Endothelial cell (in vitro differentiated cells): ENCODE measurements around the gene ANKRD34B. TPM values are rescaled to one million over a fixed set of nuclear protein-coding genes. Genes with fewer than 3 reads are reported as not detected.
"Not testable (repeated sequence)": the region's sequence is repeated elsewhere in the genome, so short reads cannot be mapped to it uniquely, and the experiment has no call there.

Experiments
- DNase-seq: peaks from one replicate; pipeline ENCODE4 v3.0.0; 2021; ENCODE audit warnings: low spot score
- H3K27ac Mint-ChIP-seq: one replicate; pipeline ENCODE4 v1.8.0; 2021; ENCODE audit warnings: mixed read lengths, inconsistent platforms; ENCODE audit not compliant: unreplicated experiment
- H3K27me3 Mint-ChIP-seq: one replicate; pipeline ENCODE4 v1.8.0; 2021; ENCODE audit warnings: mild to moderate bottlenecking, moderate library complexity, mixed read lengths, inconsistent platforms; ENCODE audit not compliant: unreplicated experiment
- H3K36me3 Mint-ChIP-seq: one replicate; pipeline ENCODE4 v1.8.0; 2021; ENCODE audit warnings: mild to moderate bottlenecking, low read depth, mixed read lengths, inconsistent platforms; ENCODE audit not compliant: unreplicated experiment
- H3K4me1 Mint-ChIP-seq: one replicate; pipeline ENCODE4 v1.8.0; 2021; ENCODE audit warnings: mild to moderate bottlenecking, mixed read lengths, inconsistent platforms; ENCODE audit not compliant: unreplicated experiment
- H3K4me3 Mint-ChIP-seq: one replicate; pipeline ENCODE4 v1.8.0; 2021; ENCODE audit warnings: mild to moderate bottlenecking, mixed read lengths, inconsistent platforms; ENCODE audit not compliant: unreplicated experiment
- H3K9me3 Mint-ChIP-seq: one replicate; pipeline ENCODE4 v1.8.0; 2021; ENCODE audit warnings: mixed read lengths, inconsistent platforms; ENCODE audit not compliant: unreplicated experiment
- total RNA-seq: library from RNA; stranded (reverse); fragmentation: NEBNext Ultra II Directional; extraction: Animal tissue kit (Norgen Biotek cat#: 25700); gene quantifications from one replicate; pipeline ENCODE4 v1.2.1, GENCODE V29; 2021; ENCODE audit not compliant: unreplicated experiment
- TF ChIP-seq, protein P1 (sequence below): fragments of 200-600 bp; sonication (generic); IDR thresholded peaks from one replicate; pipeline ENCODE4 v1.5.0; 2021; ENCODE audit warnings: antibody characterized with exemption; ENCODE audit not compliant: unreplicated experiment

Gene ANKRD34B
- total RNA-seq, 1 donor from 2014 or later, result 0.62 TPM

DNA sequence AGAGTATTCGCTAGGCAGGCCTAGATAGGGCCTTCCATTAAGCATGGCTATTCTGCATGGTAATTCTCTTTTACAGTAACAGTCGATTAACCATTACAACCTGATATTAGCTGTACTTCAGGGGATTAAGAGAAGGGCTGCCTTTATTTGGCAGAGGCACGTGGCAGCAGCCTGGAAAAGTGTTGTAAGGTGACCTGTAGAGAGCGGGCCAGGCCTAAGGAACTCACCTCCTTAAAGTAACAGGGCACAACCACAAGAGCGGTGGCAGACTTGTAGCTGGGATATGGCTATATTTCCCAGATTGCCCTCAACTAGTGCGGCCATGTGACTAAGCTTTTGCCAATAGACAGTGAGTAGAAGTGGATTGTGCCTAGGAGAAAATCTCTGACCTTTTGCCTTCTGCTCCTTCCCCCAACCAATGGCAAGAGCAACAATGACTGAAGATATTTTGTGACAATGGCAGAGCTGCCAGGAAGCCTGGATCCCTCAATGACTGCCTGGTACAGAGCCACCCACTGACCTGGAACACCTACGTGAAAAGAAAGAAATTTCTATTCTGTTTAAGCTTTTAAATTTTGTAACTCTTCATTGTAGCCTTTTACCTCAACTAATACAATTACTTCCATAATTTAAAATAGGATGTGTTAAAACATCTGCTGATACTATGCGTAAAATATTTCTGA lies 18.9 kb upstream of the ANKRD34B start:
- Mint-ChIP-seq H3K27ac (no peak overlapping the region), H3K4me1 (peaks cover 8% of the 10 kb centered on the region), H3K4me3 (no peak overlapping the region), H3K27me3 (peaks cover 3% of the 10 kb centered on the region), H3K36me3 (no peaks in the 10 kb centered on the region), H3K9me3 (no peaks in the 10 kb centered on the region)
- TF ChIP-seq, protein P1, sequence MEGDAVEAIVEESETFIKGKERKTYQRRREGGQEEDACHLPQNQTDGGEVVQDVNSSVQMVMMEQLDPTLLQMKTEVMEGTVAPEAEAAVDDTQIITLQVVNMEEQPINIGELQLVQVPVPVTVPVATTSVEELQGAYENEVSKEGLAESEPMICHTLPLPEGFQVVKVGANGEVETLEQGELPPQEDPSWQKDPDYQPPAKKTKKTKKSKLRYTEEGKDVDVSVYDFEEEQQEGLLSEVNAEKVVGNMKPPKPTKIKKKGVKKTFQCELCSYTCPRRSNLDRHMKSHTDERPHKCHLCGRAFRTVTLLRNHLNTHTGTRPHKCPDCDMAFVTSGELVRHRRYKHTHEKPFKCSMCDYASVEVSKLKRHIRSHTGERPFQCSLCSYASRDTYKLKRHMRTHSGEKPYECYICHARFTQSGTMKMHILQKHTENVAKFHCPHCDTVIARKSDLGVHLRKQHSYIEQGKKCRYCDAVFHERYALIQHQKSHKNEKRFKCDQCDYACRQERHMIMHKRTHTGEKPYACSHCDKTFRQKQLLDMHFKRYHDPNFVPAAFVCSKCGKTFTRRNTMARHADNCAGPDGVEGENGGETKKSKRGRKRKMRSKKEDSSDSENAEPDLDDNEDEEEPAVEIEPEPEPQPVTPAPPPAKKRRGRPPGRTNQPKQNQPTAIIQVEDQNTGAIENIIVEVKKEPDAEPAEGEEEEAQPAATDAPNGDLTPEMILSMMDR, result no peak
- DNase-seq, result no peak

DNA sequence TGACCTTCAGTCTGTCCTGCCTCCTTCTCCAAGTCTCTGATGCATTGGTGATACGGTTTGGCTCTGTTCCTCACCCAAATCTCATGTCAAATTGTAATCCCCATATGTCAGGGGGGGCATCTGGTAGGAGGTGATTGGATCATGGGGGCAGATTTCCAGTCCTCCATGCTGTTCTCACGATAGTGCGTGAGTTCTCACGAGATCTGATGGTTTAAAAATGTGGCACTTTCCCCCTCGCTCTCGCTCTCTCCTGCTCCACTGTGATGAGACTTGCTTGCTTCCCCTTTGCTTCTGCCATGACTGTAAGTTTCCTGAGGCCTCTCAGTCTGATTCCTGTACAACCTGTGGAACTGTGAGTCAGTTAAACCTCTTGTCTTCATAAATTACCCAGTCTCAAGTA lies 14.7 kb upstream of the ANKRD34B start:
- no peak for DNase-seq
- no peak overlapping the region for H3K27ac Mint-ChIP-seq
- no peak overlapping the region for H3K4me3 Mint-ChIP-seq
- H3K36me3 Mint-ChIP-seq, result no peaks in the 10 kb centered on the region
- TF ChIP-seq, protein P1, result no peak
- no peaks in the 10 kb centered on the region for H3K4me1 Mint-ChIP-seq
- no peaks in the 10 kb centered on the region for H3K9me3 Mint-ChIP-seq
- peaks cover 3% of the 10 kb centered on the region for H3K27me3 Mint-ChIP-seq

DNA sequence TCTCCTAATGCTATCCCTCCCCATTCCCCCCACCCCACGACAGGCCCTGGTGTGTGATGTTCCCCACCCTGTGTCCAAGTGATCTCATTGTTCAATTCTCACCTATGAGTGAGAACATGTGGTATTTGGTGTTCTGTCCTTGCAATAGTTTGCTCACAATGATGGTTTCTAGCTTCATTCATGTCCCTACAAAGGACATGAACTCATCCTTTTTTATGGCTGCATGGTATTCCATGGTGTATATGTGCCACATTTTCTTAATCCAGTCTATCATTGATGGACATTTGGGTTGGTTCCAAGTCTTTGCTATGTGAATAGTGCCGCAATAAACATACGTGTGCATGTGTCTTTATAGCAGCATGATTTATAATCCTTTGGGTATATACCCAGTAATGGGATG lies 10.2 kb upstream of the ANKRD34B start:
- H3K36me3 Mint-ChIP-seq, DNase-seq, H3K27me3 Mint-ChIP-seq, H3K4me3 Mint-ChIP-seq, H3K9me3 Mint-ChIP-seq, H3K27ac Mint-ChIP-seq, H3K4me1 Mint-ChIP-seq: not testable (repeated sequence)

DNA sequence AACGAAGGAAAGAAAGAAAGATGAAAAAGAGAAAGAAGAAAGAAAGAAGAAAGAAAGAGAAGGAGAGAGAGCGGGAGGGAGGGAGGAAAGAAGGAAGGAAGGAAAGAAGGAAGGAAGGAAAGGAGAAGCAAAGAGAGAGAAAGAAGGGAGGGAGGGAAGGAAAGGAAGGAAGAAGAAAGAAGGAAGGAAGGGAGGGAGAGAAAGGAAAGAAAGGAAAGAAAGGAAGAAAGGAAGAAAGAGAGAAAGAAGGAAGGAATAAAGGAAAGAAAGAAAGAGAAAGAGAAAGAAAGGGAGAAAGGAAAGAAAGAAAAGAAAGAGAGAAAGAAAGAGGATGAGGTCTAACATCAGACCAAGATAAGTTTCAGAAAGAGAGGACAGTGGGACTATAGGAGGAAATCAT lies 9.0 kb upstream of the ANKRD34B start:
- TF ChIP-seq, protein P1, result no peak
- peaks cover 4% of the 10 kb centered on the region for H3K27me3 Mint-ChIP-seq
- no peaks in the 10 kb centered on the region for H3K36me3 Mint-ChIP-seq
- no peaks in the 10 kb centered on the region for H3K4me1 Mint-ChIP-seq
- H3K4me3 Mint-ChIP-seq, result no peak overlapping the region
- no peaks in the 10 kb centered on the region for H3K9me3 Mint-ChIP-seq
- no peak for DNase-seq
- no peak overlapping the region for H3K27ac Mint-ChIP-seq

DNA sequence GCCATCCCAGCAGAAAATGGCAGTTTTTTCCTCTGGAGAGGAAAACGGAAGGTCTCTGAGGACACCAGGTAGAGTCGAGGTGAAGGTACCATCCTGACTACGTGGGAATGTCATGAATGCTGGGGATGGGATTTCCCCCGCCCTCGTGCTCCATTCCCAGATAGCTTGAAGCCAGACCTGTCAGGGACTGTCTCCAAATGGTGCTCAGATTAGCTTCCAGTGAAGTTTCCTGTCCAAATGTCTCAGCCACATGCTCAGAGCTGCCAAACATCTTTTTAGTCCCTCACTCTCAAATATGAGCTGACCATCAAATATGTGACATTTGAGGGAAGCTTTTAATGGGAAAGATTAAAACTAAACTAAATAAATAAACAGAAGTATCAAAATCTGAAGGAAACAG lies 7.6 kb upstream of the ANKRD34B start:
- Mint-ChIP-seq H3K27ac (no peak overlapping the region), H3K4me3 (no peak overlapping the region), H3K36me3 (peaks cover 4% of the 10 kb centered on the region), H3K4me1 (peaks cover 2% of the 10 kb centered on the region), H3K9me3 (no peaks in the 10 kb centered on the region), H3K27me3 (peaks cover 4% of the 10 kb centered on the region)
- no peak for DNase-seq
- TF ChIP-seq, protein P1, result no peak
